SU-DHL-6 (cell line): ENCODE results near the gene MYADM.

Experiments used
- EZH2phosphoT487 ChIP-seq: fragments of 200-600 bp; sonication (generic), shearing (Covaris generic); conservative IDR thresholded peaks from 2 replicates; pipeline ENCODE4 v1.6.1; 2018; ENCODE audit warnings: mild to moderate bottlenecking, antibody characterized with exemption, low read length, moderate library complexity, mixed read lengths
- TF ChIP-seq, protein P1 (sequence below): fragments of 200-600 bp; sonication (generic); IDR thresholded peaks from one replicate; pipeline ENCODE4 v1.5.1; 2017; ENCODE audit warnings: antibody characterized with exemption, mild to moderate bottlenecking, low read length, moderate library complexity; ENCODE audit not compliant: insufficient read depth, poor library complexity, severe bottlenecking

DNA sequence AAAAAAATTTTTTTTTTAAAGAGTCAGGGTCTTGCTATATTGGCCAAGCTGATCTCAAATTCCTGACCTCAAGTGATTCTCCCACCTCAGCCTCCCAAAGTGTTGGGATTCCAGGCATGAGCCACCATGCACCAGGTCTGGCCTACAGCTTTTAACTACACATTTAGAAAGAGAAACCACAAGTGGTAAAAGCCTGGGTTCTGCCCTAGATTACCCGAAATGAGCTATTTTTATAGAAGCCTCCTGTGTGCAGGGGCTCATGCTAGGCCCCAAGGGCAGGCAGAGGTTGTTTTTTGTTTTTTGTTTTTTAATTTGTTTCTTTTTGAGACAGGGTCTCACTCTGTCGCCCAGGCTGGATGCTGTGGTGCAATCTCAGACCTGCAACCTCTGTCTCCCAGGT is 14.0 kb upstream of the MYADM start:
- TF ChIP-seq, protein P1, sequence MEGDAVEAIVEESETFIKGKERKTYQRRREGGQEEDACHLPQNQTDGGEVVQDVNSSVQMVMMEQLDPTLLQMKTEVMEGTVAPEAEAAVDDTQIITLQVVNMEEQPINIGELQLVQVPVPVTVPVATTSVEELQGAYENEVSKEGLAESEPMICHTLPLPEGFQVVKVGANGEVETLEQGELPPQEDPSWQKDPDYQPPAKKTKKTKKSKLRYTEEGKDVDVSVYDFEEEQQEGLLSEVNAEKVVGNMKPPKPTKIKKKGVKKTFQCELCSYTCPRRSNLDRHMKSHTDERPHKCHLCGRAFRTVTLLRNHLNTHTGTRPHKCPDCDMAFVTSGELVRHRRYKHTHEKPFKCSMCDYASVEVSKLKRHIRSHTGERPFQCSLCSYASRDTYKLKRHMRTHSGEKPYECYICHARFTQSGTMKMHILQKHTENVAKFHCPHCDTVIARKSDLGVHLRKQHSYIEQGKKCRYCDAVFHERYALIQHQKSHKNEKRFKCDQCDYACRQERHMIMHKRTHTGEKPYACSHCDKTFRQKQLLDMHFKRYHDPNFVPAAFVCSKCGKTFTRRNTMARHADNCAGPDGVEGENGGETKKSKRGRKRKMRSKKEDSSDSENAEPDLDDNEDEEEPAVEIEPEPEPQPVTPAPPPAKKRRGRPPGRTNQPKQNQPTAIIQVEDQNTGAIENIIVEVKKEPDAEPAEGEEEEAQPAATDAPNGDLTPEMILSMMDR: no peak
- no peak for TF ChIP-seq EZH2phosphoT487
